Liver (tissue), 3 donors: Measurements from ENCODE around the gene RNU6-9.

Experiments
- ATF3 ChIP-seq: IDR thresholded peaks from 2 replicates; pipeline ENCODE4 v1.6.1; 2016; ENCODE audit warnings: antibody characterized with exemption
- CTCF ChIP-seq: fragments of 150-350 bp; IDR thresholded peaks from 2 replicates; pipeline ENCODE4 v1.5.1; 2017; ENCODE audit warnings: improper control_type of control experiment, low read depth, low read length; ENCODE audit not compliant: missing input control
- EGR1 ChIP-seq, 2 donors: IDR thresholded peaks; 2 replicates each; pipeline ENCODE4 v1.6.1; 2016 to 2018; ENCODE audit warnings: antibody characterized with exemption in 2 of 2, low read depth in 2 of 2
- GABPA ChIP-seq, 2 donors: IDR thresholded peaks in 1 of 2; conservative IDR thresholded peaks in 1 of 2; 2 replicates each; pipeline ENCODE4 v1.6.1; 2016; ENCODE audit warnings: antibody characterized with exemption in 2 of 2, mild to moderate bottlenecking in 1 of 2, moderate library complexity in 1 of 2
- HNF4A ChIP-seq, 2 donors: conservative IDR thresholded peaks; 2 replicates each; pipeline ENCODE4 v1.6.1; 2016; ENCODE audit warnings: antibody characterized with exemption in 2 of 2, mild to moderate bottlenecking in 2 of 2
- HNF4G ChIP-seq: IDR thresholded peaks from 2 replicates; pipeline ENCODE4 v1.6.1; 2016; ENCODE audit warnings: antibody characterized with exemption
- JUND ChIP-seq, 2 donors: IDR thresholded peaks; 2 replicates each; pipeline ENCODE4 v1.6.1; 2016; ENCODE audit warnings: antibody characterized with exemption in 2 of 2
- RAD21 ChIP-seq, 2 donors: IDR thresholded peaks; 2 replicates each; pipeline ENCODE4 v1.6.1; 2016; ENCODE audit warnings: antibody characterized with exemption in 2 of 2, mild to moderate bottlenecking in 2 of 2
- REST ChIP-seq: IDR thresholded peaks from 2 replicates; pipeline ENCODE4 v1.6.1; 2016; ENCODE audit warnings: antibody characterized with exemption, mild to moderate bottlenecking
- SP1 ChIP-seq: IDR thresholded peaks from 2 replicates; pipeline ENCODE4 v1.6.1; 2018; ENCODE audit warnings: antibody characterized with exemption, mild to moderate bottlenecking
- TAF1 ChIP-seq: conservative IDR thresholded peaks from 2 replicates; pipeline ENCODE4 v1.6.1; 2016; ENCODE audit warnings: antibody characterized with exemption, mild to moderate bottlenecking
- YY1 ChIP-seq: IDR thresholded peaks from 2 replicates; pipeline ENCODE4 v1.6.1; 2016; ENCODE audit warnings: antibody characterized with exemption, mild to moderate bottlenecking
- TF ChIP-seq, protein P1 (sequence below): IDR thresholded peaks from 2 replicates; pipeline ENCODE4 v1.6.1; 2016; ENCODE audit warnings: antibody characterized with exemption
- TF ChIP-seq, protein P2 (sequence below): IDR thresholded peaks from 2 replicates; pipeline ENCODE4 v1.6.1; 2016; ENCODE audit warnings: antibody characterized with exemption
- donor health status: healthy.
- donor health status: healthy.

- TF ChIP-seq CTCF, result no peak
- TF ChIP-seq HNF4A (conservative IDR thresholded peaks at IDR 0.05), result no peak
- TF ChIP-seq, protein P1, sequence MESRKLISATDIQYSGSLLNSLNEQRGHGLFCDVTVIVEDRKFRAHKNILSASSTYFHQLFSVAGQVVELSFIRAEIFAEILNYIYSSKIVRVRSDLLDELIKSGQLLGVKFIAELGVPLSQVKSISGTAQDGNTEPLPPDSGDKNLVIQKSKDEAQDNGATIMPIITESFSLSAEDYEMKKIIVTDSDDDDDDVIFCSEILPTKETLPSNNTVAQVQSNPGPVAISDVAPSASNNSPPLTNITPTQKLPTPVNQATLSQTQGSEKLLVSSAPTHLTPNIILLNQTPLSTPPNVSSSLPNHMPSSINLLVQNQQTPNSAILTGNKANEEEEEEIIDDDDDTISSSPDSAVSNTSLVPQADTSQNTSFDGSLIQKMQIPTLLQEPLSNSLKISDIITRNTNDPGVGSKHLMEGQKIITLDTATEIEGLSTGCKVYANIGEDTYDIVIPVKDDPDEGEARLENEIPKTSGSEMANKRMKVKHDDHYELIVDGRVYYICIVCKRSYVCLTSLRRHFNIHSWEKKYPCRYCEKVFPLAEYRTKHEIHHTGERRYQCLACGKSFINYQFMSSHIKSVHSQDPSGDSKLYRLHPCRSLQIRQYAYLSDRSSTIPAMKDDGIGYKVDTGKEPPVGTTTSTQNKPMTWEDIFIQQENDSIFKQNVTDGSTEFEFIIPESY, result no peak
- no peak for TF ChIP-seq EGR1 (IDR thresholded peaks at IDR 0.05; ENCODE audit: low read depth in 2 of 2)
- TF ChIP-seq ATF3, result no peak
- TF ChIP-seq, protein P2, sequence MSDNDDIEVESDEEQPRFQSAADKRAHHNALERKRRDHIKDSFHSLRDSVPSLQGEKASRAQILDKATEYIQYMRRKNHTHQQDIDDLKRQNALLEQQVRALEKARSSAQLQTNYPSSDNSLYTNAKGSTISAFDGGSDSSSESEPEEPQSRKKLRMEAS, result no peak
- no peak for TF ChIP-seq RAD21 (IDR thresholded peaks at IDR 0.05)
- TF ChIP-seq REST, result no peak
- TF ChIP-seq SP1, result no peak
- TF ChIP-seq JUND (IDR thresholded peaks at IDR 0.05), result no peak
- TF ChIP-seq YY1, result no peak
- no peak for TF ChIP-seq GABPA (IDR thresholded peaks at IDR 0.05 in 1 of 2, conservative IDR thresholded peaks at IDR 0.05 in 1 of 2)
- no peak for TF ChIP-seq HNF4G
- TF ChIP-seq TAF1, result no peak
These were observed 3.7 kb downstream of the RNU6-9 start for GRCh38 chr19:896999-897398.
